Psoas muscle (tissue), 8 donors: ENCODE measurements around the gene VDR. TPM values are rescaled to one million over a fixed set of nuclear protein-coding genes. Genes with fewer than 3 reads are reported as not detected.
A peak's percentile ranks its signal among the peaks of the same experiment; 100 is the strongest.
"Not testable (repeated sequence)": the region's sequence is repeated elsewhere in the genome, so short reads cannot be mapped to it uniquely, and the experiment has no call there.

ENCODE experiments used
- ATAC-seq, 4 donors: fragments of 200-7000 bp; cut with Tn5 transposase; one replicate each; pipeline ENCODE4 v1.9.1; 2020; ENCODE audit warnings: moderate library complexity in 3 of 4, mild to moderate bottlenecking in 2 of 4
- DNase-seq, 2 donors: peaks; one replicate each; pipeline ENCODE4 v3.0.0-alpha.2; 2020
- H3K27ac ChIP-seq: fragments of 200-600 bp; one replicate; pipeline ENCODE4 v1.8.0; 2022
- H3K27me3 ChIP-seq, 3 donors: fragments of 200-600 bp in 1 of 3; one replicate each; pipeline versions ENCODE4 v1.6.1 to v1.8.0; 2013 to 2022; ENCODE audit warnings: low read length in 2 of 3, mild to moderate bottlenecking in 2 of 3, moderate library complexity in 1 of 3; ENCODE audit not compliant: insufficient read depth in 3 of 3
- H3K36me3 ChIP-seq, 2 donors: fragments of 200-600 bp in 1 of 2; one replicate each; pipeline versions ENCODE4 v1.6.1 to v1.8.0; 2013 to 2022; ENCODE audit warnings: low read depth in 1 of 2, mild to moderate bottlenecking in 1 of 2, moderate library complexity in 1 of 2; ENCODE audit not compliant: insufficient read depth in 1 of 2
- H3K4me1 ChIP-seq: fragments of 200-600 bp; one replicate; pipeline ENCODE4 v1.8.0; 2022
- H3K4me3 ChIP-seq: fragments of 200-600 bp; one replicate; pipeline ENCODE4 v1.8.0; 2022; ENCODE audit warnings: mild to moderate bottlenecking
- H3K9me3 ChIP-seq: fragments of 200-600 bp; one replicate; pipeline ENCODE4 v1.8.0; 2022
- WGBS, 3 donors: extraction: QIAGEN DNeasy Blood & Tissue Kit; methylation state at CpG; one replicate each; pipeline versions ENCODE4 v1.1.6 to v1.1.7; 2013; 5-methylcytosine and 5-hydroxymethylcytosine counted together
- intact Hi-C, 2 donors: fragments of 100-400 bp; cut with DNase I; formaldehyde crosslinking; loops; one replicate each; pipeline versions ENCODE4 v1.11.0 to v1.14.2; 2022
- polyA plus RNA-seq, 3 donors: library from polyadenylated mRNA; stranded (reverse); fragments of 200-250 nt; gene quantifications; one replicate each; pipeline ENCODE4 v1.2.3, GENCODE V29; 2013
- total RNA-seq, 4 donors: library from RNA; stranded (reverse); fragmentation: NEBNext Ultra II Directional in 2 of 4; extraction: Animal tissue kit (Norgen Biotek cat#: 25700) in 2 of 4; gene quantifications; one replicate each; pipeline versions ENCODE4 v1.2.1 to v1.2.4, GENCODE V29; 2021 to 2023
- TF ChIP-seq, protein P1 (sequence below): fragments of 200-600 bp; IDR thresholded peaks from one replicate; pipeline ENCODE4 v1.8.0; 2022; ENCODE audit warnings: antibody characterized with exemption
- donor health status: healthy with polysubstance abuse.
- donor health status: DM: no; HTN: no; CAD: no; lungs with moderate emphysema.
- donor health status: Bipolar disorder and iron deficiency.
- donor health status: healthy.
- donor health status: DM: yes; HTN: yes; CAD: no.
- donor health status: DM: no; HTN: no; CAD: no.
- donor health status: DM: no; HTN: no; CAD: no.
- donor health status: DM: yes; HTN: yes; CAD: no.

VDR gene
- total and polyA plus RNA-seq, 7 donors: 0.62 to 6.1 (median 3.0) TPM

DNA sequence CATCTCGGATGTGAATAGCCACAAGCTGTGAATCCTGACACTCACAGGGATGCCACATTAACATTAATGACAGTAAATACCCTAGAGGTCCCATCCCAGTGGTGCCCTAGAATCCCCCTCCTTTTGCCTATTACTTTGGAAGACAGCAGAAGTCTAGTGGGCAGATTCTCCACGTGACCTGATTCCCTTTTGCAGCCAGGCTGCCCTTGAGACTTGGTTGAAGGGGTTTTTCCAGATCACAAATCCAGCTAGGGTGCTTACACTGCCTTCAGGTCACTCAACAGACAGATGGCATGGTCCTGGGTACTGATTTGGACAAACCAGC is 93.8 kb downstream of the VDR start:
- H3K9me3 ChIP-seq: no peaks in the 10 kb centered on the region
- no peak overlapping the region for H3K4me3 ChIP-seq
- DNase-seq (no peak), ATAC-seq (no peak)
- H3K4me1 ChIP-seq: peaks cover 89% of the 10 kb centered on the region
- TF ChIP-seq, protein P1, sequence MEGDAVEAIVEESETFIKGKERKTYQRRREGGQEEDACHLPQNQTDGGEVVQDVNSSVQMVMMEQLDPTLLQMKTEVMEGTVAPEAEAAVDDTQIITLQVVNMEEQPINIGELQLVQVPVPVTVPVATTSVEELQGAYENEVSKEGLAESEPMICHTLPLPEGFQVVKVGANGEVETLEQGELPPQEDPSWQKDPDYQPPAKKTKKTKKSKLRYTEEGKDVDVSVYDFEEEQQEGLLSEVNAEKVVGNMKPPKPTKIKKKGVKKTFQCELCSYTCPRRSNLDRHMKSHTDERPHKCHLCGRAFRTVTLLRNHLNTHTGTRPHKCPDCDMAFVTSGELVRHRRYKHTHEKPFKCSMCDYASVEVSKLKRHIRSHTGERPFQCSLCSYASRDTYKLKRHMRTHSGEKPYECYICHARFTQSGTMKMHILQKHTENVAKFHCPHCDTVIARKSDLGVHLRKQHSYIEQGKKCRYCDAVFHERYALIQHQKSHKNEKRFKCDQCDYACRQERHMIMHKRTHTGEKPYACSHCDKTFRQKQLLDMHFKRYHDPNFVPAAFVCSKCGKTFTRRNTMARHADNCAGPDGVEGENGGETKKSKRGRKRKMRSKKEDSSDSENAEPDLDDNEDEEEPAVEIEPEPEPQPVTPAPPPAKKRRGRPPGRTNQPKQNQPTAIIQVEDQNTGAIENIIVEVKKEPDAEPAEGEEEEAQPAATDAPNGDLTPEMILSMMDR: no peak
- intact Hi-C loops: no loop called here
- WGBS, 3 donors: 46 to 52% (median 48%) methylated on average over 2 of the region's 2 CpGs
- H3K27me3 ChIP-seq: no peaks in the 10 kb centered on the region
- no peaks in the 10 kb centered on the region for H3K36me3 ChIP-seq
- peak overlapping the region; percentile 97 for H3K27ac ChIP-seq

DNA sequence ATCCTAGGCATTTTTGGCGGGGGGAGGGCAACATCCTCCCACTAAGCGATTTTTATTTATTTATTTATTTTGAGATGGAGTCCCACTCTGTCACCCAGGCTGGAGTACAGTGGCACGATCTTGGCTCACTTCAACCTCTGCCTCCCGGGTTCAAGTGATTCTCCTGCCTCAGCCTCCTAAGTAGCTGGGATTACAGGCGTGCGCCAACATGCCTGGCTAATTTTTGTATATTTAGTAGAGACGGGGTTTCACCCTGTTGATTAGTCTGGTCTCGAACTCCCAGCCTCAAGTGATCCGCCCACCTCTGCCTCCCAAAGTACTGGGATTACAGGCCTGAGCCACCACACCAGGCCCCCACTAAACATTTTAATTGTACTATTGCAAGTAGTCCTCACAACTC is 95.3 kb downstream of the VDR start:
- H3K36me3 ChIP-seq, H3K9me3 ChIP-seq, ATAC-seq, H3K4me3 ChIP-seq, DNase-seq, intact Hi-C loops, H3K27me3 ChIP-seq: not testable (repeated sequence)
- Histone ChIP-seq H3K27ac (peak overlapping the region; percentile 97), H3K4me1 (peaks cover 95% of the 10 kb centered on the region)
- 86 to 91% (median 90%) methylated on average over 9 of the region's 9 CpGs for WGBS, 3 donors

DNA sequence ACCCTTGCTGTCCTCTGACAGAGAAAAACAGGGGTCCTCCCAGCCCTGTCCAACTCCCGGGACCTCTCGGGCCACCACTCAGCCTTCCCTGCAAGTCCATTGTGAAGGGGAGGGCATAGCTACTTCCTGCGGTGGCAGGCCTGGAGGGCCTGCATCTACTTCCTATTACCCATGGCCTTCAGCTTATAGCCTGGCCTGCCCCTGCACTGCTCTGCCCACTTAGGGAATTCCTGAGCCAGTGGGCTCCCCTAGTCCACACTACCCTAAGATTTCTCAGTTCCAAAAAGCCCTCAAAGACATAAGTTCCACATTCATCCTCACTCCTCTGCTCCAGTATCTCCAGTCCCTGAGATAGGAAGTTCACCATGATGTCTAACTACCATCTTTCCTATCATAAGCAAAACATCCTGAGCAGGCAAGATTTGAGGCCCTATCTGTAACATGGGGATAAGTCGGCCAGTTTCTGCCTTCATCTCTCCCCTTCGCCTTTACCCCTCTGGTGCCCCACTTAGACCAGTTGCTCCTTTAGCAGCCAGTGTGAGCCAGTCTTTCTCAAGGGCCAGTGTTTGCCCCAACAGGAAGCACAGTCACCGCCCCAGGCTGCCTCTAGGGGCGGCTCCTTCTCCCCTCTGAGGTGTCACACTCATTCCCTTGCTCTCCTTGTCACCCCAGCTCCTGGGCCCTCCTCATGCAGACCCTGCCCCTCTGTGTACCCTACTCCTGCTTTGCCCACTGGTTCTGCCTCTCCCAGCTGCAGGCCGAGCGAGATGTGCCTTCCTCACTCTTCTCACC is 96.0 kb downstream of the VDR start:
- 63 to 74% (median 71%) methylated on average over 9 of the region's 9 CpGs for WGBS, 3 donors
- H3K4me3 ChIP-seq: peak overlapping the region; percentile 36
- H3K27me3 ChIP-seq: no peaks in the 10 kb centered on the region
- no peaks in the 10 kb centered on the region for H3K9me3 ChIP-seq
- TF ChIP-seq, protein P1: no peak
- peak in 1 of 4 donors; percentile 1 for ATAC-seq
- DNase-seq: no peak
- no peaks in the 10 kb centered on the region for H3K36me3 ChIP-seq
- H3K27ac ChIP-seq: peak overlapping the region; percentile 97
- H3K4me1 ChIP-seq: peaks cover 95% of the 10 kb centered on the region
- intact Hi-C loops: no loop called here

DNA sequence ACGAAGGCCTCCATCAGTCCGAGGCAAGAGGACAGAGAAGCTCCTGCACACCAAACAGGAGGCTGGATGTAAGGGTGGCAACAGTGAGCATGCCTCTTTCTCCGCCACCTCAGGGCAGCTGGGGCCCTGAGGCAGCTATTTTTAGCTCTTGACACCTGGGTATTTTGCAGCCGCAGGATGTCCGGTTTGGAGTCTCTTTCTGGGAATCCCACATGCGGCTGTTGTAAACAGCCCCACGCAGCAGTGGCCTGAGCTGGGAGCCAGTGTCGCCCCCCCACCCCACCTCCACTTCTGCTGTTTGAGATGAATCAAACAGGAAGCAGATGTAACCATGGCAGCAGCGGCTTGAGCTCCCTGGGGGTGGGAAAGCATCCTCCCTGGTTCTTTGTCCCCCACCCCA is 96.7 kb downstream of the VDR start:
- peak overlapping the region; percentile 36 for H3K4me3 ChIP-seq
- H3K27me3 ChIP-seq: no peaks in the 10 kb centered on the region
- peak; percentile 70 to 84 (median 78) for ATAC-seq
- H3K4me1 ChIP-seq: peaks cover 96% of the 10 kb centered on the region
- H3K36me3 ChIP-seq: no peaks in the 10 kb centered on the region
- DNase-seq: peak; percentile 69 to 75
- H3K27ac ChIP-seq: peak overlapping the region; percentile 97
- WGBS, 3 donors: 4 to 8% (median 6%) methylated on average over 9 of the region's 9 CpGs
- TF ChIP-seq, protein P1: no peak
- no peaks in the 10 kb centered on the region for H3K9me3 ChIP-seq
- intact Hi-C loops: no loop called here

DNA sequence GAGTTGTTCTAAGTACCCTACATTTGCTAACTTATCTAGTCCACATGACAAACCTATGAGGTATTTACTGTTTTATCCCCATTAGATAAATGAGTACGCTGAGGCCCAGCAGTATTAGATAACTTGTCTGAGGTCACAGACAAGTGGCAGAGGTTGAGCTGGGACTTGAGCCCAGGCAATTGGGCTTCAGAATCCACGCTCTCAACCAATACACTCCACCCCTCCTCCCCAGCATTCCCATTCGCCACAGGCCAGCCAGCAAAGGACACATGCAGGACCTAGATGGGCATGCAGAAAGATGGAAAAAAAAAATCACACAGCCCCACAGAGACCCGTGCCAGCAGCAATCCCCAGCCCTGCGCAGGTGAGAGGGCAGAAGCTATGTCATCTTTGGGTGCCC is 97.5 kb downstream of the VDR start:
- peak overlapping the region; percentile 97 for H3K27ac ChIP-seq
- peaks cover 98% of the 10 kb centered on the region for H3K4me1 ChIP-seq
- WGBS, 3 donors: 22 to 38% (median 27%) methylated on average over 5 of the region's 5 CpGs
- no peaks in the 10 kb centered on the region for H3K36me3 ChIP-seq
- TF ChIP-seq, protein P1: no peak
- intact Hi-C loops: no loop called here
- H3K4me3 ChIP-seq: no peak overlapping the region
- no peak for DNase-seq
- H3K9me3 ChIP-seq: no peaks in the 10 kb centered on the region
- ATAC-seq: peak in 3 of 4 donors; percentile 8 to 14 (median 13)
- H3K27me3 ChIP-seq: no peaks in the 10 kb centered on the region
